NCI-H2171 (cell line): Measurements from ENCODE around the gene PLCL2.

Source experiments
- DNase-seq: peaks from one replicate; lab custom pipeline; 2025; lab: John Stamatoyannopoulos, UW

The PLCL2 gene

DNA sequence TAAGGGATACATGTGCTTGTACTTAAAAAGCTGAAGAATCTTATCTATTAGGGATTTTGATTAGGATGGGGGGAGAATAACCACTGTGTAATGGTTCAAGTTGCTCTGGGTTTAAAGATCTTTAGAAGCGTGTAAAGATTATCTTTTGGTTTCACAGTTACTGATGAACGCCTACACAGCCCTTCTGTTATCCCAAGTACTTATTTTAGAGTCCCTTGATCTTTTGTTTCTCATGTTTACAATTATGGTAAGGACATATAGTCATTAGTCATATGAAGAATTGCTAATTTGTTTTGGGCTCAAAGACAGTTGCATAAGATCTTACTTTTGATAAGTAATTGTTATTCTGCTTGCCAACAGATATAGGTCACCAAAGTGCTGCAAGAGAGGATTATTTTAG is 160.1 kb downstream of the PLCL2 start:
- DNase-seq: no peak

DNA sequence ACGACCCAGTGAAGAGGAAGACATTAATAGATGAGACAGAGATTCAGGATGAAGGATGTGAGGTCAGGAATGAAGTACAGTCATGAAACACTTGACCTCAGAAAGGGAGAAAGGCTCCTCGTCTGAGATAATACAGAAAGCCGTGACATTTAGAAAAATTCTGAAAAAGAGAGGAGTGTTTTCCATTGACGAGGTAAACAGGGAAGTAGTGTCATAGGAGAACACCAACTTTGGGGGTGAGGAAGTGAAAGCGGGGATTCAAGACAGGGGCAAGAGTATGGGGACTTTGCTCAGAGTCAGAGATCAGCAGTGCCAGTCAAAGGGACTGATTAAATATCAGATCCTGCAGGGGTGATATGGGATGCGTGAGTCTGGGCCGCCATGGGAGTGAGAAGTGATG is 160.9 kb downstream of the PLCL2 start:
- no peak for DNase-seq

DNA sequence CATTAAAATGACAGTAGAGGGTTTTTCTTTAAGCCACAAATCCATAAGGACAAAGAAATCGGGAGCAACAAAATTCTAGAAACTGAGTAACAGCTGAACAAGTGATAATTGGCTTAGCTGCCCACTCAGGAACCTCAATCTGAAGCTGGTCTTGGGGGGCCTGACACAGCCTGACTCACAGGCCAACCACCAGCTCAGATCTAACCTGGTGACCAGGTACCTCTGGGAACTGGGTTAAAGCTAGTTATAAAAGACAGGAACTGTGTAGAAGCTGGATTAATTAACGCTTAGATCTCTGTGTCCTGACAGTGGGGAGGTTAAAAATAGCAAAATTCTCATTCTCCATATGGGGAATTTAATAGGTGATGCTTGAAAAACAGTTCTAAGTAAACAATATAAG is 161.9 kb downstream of the PLCL2 start:
- DNase-seq: no peak

DNA sequence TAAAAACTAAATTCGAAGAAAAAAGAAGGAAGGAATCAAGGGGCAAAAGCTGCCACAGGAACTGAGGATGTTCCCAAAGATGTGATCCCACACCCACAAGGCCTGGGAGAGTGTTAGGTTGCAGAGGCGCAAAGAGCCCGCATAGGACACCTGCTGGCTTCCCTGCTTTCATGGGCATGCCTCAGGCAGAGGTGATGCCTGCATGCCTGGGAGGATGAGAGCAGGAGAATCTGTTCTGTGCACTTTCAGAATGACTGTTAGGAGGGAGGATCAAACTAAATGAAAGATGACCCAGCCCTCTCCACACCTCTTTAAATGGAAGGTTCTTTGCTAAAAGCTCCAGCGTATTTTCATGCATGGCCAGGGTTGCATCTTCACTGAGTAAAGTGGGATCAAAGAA is 162.4 kb downstream of the PLCL2 start:
- DNase-seq: peak; percentile 10

DNA sequence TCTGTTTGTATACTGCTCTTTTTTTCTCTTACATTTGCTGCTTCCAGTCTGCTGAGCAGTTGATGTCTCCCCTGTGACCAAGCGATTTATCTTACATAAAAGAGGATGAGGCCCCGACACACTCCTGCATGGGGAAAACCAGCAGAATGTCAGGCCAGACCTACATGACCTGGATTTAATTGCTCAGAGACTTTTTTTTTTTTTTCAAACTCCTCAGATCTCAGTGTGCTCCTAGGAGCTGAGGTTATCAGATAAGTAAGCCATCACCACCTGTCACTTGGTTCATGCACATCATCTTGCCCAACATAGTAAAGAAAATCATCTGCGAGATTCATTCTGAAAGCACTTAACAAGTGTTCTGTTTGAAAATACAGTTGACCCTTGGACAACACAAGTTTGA is 163.1 kb downstream of the PLCL2 start:
- DNase-seq: peak; percentile 28

DNA sequence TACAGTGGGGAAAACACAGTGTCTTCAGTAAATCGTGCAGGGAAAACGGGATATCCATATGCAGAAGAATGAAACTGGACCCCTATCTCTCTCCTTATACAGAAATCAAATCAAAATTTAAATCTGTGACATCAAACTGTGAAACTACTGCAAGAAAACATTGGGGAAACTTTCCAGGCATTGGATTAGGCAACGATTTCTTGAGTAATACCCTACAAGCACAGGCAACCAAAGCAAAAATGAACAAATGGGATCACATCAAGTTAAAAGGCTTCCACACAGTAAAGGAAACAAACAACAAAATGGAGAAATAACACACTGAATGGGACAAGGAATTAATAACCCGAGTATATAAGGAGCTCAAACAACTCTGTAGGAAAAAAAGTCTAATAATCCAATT is 165.3 kb downstream of the PLCL2 start:
- no peak for DNase-seq

DNA sequence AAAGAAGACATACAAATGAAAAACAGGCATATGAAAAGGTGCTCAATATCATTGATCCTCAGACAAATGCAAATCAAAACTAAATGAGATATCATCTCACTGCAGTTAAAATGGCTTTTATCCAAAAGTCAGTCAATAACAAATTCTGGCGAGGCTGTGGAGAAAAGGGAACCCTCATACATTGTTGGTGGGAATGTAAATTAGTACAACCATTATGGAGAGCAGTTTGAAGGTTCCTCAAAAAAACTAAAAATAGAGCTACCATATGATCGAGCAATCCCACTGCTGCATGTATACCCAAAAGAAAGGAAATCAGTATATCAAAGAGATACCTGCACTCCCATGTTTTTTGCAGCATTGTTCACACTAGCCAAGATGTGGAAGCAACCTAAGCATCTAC is 165.8 kb downstream of the PLCL2 start:
- no peak for DNase-seq

DNA sequence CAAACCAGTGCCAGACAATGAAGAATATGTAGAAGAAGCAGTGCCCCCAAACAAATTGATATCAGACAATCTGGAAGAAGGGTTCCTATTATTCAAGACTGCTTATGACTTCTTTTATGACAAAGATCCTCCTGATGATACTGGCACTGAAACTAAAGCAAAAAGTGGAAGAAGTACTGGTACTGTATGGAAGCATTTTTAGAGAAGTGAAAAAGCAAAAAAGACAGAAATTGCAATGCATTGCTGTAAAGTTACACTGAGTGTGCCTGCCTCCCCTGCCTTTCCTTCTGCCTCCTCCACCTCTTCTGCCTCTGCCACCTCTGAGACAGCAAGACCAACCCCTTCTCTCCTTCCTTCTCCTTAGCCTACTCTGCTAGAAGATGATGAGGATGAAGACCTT is 167.6 kb downstream of the PLCL2 start:
- no peak for DNase-seq

DNA sequence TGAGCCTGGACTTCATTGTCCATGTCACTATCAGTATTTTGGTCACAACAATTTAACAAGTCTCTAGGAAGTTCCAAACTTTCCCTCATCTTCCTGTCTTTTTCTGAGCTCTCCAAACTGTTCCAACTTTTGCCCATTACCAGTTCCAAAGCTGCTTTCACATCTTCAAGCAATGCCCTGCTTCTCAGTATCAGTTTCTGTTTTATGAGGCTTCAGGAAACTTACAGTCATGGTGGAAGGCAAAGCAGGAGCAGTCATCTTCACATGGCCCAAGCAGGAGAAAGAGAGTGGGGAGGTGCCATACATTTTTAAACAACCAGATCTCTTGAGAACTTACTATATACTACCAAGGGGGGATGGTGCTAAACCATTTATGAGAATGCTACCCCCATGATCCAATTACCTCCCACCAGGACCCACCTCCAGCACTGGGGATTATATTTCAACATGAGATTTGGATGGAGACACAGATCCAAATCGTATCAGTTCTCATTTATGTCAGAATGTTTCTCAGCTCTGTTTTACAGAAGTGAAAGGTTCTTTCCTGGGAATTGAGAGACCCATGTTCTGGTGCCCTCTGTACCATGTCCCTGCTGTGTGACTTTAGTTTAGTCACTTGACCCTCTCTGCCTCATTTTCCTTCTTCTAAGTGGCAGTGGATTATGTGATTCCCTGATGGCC is 169.7 kb downstream of the PLCL2 start:
- DNase-seq: no peak

DNA sequence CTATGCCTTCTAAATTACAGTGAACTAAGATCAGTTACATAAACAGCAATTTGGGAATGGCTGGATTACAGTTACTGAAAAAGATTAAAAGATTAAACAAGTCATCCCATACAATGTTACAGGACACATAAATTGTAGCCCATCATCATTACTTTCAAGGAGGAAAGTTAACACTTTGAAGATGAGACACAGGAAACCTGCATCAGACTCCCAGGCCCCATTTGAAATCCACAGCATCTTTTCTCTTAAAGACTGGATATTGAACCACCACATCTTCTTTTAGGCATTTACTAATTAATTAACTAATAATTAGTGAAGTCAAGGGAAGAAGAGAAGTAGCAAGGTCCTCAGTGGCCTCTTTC is 170.2 kb downstream of the PLCL2 start:
- DNase-seq: no peak

DNA sequence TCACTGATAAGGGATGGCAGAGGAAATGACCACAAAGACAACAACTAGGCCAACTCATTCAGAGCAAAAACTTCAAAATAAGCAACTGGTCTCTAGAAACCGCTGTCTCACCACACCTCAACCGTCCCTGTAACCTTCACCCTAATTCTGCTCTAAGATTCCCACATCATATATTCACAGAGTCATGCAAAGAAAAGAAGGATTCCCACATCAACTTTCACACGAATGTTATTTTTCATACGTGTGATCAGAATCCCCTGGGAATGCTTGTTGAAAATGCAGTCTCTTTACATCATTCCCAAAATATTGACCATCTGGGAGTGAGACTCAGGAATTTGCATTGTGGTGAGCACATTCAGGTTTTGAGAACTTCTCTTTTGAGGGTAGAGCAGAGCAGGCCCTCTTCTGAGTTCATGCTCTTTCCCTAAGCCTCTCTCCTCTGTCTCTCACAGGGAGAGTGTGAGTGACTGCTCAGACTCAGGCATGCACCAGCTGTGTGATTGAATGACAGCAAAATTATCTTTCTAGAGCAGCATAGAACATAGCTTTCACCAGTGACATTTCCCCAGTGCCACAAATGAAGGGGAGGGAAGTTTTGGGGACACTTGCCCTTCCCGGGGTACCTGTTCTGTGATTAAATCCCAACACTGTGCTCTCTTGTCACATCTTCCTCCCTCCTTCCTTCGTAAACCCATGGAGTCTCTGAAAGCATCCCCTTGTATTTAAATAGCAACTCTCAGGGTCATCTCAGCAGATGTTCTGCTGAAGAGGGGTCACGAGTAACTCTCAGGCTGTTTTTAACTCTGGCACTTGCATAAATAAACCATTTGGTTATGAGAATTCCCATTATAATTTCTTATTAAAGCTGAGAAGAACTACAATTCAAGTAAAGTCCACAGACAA is 170.9 kb downstream of the PLCL2 start:
- no peak for DNase-seq

DNA sequence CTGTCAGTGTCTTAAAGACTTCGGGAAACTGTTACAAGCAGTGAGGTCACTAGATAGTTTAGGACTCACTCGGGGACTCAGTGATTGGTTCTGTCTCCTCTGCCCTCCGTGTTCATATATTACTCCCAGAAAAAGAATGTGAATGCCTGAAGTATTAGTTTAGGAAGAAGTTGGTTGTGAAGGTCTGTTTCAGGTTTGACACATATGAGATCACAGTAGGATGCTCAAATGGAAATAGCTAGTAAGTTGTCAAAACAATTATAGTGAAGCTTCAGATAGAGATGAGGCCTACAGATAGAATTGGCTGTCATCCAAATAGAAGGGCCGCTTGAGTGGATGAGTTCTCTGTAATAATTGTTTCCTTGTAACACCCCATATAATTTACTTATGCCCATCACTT is 172.6 kb downstream of the PLCL2 start:
- no peak for DNase-seq

DNA sequence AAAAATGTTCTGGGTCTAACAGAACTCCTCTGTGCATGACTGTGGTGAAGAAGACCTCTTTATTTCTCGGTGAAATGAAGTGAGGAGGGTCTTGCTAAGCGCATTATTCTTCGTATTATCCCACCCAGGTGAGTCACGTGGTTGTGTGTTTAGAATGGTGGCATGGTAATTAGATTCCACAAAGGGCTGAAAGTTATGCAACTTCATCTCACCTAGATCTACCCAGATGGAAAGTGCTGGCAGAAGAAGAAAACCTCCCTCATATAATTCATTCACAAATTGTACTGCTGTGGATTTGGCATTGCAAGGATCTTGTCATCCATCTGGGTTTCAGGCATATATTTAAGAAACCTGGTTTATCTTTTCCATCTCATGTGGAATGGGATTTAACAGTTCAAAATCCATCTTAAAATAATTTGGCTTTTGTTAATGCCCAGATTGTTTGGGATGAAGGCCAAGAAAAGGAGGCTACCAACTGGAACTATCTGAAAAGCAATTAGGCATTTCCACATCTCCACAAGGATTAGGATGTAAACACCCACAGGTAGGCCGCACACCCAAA is 175.3 kb downstream of the PLCL2 start:
- no peak for DNase-seq

DNA sequence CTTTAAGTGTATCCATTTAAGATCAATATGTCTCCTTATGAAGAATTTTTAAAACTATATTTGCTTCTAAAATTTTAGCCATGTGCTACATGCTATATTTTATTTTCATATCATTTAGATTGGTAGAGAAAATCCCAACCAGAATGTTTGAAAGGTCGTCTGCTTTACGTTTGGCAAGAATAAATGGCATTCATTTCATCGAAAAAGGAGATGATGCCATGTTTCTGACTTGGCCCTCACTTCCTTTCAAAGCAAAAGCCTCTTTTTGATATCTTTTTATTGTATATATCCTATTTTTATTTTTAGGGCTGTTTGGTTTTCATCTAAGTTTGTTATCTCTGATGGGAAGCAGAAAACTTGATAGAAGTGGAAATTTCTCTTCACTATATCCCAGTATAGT is 176.2 kb downstream of the PLCL2 start:
- no peak for DNase-seq

DNA sequence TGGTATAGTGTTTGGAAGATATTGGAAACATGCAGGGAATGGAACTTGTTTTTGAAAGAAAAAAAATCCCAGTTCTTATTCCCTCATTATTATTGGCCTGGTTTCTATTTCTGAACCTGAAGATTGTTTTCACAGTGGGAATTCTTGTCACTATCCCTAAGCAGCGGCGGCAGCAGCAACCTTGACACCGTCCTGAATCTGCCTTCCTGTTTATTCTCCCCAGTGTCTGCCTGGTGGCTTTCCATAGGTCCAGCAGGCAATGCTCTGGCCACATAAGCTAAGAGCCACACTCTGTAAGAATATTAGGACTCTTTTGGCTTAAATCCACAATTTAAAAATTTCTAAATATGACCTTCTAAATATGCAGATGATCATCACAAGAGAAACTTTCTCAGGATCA is 178.0 kb downstream of the PLCL2 start:
- no peak for DNase-seq

DNA sequence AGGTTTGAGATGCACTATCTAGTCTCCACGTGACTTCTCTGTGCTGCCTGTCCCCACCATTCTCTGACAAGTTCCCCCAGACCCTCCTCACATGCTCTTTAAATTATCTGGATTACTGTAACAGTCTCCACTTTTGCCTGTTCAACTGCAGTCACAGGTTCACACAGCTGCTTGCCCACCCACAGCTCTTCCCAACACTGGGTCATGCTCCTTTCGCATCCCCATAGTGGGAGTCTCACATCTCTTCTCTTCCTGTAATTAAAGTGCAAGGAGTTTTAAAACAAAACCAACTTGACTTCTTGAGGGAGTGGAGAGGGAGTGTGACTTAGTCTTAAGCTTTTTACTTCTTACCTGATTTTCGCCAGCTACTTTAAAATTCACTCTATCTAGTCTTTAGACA is 178.8 kb downstream of the PLCL2 start:
- DNase-seq: no peak

DNA sequence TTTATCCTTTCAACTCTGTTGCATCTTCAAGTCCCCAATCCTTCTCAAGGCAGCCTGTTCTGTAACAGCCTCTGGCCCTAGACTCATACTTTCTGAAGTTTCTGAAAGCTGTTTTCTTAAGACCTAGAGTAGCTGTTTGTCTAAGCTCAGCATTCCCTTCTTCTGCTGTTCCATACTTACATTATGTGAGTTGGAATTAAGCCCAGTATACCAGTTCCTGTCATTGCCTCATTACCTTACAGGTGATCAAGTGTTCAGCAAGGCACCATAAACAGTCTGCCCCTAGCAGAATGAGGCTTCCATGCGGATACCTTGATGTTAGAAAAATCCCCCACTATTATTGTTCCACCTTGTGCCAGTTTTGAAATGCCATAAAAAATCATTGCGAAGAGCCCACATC is 180.6 kb downstream of the PLCL2 start:
- no peak for DNase-seq

DNA sequence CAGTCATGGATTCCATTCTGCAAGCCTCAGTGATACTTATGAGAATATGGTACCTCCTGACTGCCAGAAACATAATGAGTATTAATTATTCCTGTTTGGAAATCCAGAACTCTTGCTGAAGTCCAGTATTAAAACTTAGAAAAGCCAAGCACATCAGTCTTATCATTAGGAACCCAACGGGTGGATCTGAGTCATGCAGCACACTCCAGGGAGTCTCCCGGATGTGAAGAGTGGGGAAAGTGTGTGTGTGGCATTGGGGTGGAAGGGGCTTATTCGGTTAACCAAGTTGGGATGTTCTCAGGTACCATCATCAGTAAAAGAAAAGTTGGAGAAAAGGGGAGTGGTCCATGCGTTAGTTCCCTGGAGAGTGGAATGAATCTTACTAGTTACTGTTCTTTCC is 181.1 kb downstream of the PLCL2 start:
- no peak for DNase-seq

DNA sequence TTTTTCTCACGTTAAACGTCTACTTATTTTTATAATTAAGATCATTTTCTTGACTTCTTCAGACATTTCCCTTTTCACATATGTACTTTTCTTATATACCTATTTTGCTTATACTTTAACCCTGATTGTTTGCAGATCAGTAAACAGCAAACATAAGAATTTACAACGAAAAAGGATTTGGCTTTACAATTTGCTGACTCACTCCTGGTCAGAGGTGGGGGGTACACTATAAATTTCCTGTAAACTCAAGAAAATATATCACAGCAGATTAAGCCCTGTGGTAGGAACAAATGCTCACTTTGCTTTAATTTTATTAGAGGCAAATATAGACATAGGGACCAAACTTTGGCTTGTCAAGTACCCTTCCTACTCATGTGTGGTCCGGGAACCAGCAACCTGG is 185.0 kb downstream of the PLCL2 start:
- DNase-seq: no peak

DNA sequence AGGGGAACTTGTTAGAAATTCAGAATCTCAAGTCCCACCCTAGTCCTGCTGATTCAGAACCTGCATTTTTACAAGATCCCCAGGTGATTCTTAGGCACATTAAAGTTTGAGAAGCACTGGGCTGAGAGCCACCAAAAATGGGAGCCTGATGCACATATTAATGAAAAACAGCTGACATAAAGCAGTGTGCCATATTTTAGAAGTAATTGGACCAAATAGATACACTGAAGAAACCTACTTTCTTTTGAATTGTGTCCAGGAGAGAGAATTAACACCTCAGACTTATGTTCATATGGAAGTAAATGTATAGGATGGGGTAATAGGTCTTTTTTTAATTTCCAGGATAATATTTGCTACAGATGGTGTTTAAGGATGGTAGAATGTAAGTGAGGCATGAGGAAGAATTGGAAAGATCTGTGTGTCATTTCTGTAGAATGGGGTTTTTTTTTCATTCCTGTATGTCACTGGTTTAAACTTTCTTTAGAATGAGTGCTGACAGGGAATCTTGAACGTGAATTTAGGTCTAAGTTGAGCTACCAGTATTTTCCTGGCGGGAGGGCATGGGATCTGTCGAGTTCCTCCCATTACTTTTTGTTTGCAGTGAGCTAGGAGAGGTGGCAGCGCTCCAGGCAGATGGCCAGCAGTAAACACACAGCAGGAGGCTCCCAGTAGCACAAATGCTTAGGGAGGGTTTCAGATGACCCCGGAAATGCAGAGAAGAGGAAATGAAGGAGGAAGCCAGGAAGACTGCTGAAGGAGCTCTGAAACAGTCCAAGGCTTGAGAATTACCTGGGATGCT is 185.6 kb downstream of the PLCL2 start:
- DNase-seq: peak; percentile 56

DNA sequence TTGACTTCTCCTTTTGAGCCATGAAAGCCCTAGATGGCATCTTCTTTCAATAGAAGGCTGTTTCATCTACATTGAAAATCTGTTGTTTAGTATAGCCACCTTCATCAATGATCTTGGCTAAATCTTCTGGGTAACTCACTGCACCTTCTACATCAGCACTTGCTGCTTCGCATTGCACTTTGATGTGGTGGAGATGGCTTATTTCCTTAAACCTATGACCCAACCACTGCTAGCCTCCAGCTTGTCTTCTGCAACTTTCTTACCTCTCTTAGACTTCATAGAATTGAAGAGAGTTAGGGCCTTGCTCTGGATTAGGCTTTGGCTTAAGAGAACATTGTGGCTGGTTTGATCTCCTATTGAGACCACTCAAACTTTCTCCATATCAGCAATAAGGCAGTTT is 189.8 kb downstream of the PLCL2 start:
- no peak for DNase-seq

DNA sequence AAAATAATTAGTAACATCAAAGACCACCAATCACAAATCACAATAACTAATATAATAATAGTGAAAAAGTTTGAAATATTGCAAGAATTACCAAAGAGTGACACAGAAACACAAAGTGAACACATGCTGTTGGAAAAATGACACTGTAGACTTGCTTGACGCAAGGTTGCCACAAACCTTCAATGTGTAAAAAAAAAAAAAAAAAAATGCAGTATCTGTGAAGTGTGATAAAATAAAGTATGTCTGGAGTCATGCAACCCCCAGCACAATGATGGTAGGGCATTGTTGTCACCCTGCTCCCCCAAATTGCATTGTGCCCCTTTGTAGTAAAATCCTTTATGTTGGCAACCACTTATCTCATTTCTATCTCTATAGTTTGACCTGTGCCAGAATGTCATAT is 190.6 kb downstream of the PLCL2 start:
- DNase-seq: no peak

DNA sequence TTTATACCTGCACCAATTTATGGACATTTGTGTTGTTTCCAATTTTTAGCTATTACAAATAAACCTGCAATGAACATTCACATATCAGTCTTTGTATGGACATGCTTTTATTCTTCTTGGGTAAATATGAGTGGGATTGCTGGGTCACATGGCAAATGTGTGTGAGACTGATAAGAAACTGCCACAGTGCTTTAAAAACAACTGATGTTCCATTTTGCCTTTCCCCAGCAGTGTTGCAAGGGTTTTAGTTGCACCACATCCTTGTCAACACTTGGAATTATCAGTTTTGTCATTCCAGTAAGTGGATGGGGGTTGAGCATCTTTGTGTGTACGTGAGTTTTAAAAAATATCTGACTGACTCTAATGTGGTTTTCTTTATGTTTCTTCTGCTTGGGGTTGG is 191.2 kb downstream of the PLCL2 start:
- no peak for DNase-seq
